Colonic mucosa (tissue), 4 donors: ENCODE data around the gene RAI14. TPM values are rescaled to one million over a fixed set of nuclear protein-coding genes. Genes with fewer than 3 reads are reported as not detected.

Experiments used
- DNase-seq: peaks from one replicate; pipeline ENCODE4 v3.0.0-alpha.2; 2020
- H3K27ac ChIP-seq: fragments of 200-600 bp; one replicate; pipeline ENCODE4 v1.8.0; 2021
- H3K27me3 ChIP-seq: fragments of 200-600 bp; one replicate; pipeline ENCODE4 v1.8.0; 2021
- H3K36me3 ChIP-seq: fragments of 200-600 bp; one replicate; pipeline ENCODE4 v1.8.0; 2021
- H3K4me1 ChIP-seq: fragments of 200-600 bp; one replicate; pipeline ENCODE4 v1.8.0; 2021; ENCODE audit warnings: mild to moderate bottlenecking
- H3K4me3 ChIP-seq: fragments of 200-600 bp; one replicate; pipeline ENCODE4 v1.8.0; 2021
- H3K9ac ChIP-seq, 2 donors: one replicate each; pipeline ENCODE4 v1.7.0; 2013; ENCODE audit warnings: control low read depth in 2 of 2, low read depth in 2 of 2, low read length in 2 of 2
- H3K9me3 ChIP-seq: fragments of 200-600 bp; one replicate; pipeline ENCODE4 v1.8.0; 2021
- CTCF ChIP-seq: fragments of 200-600 bp; IDR thresholded peaks from one replicate; pipeline ENCODE4 v1.8.0; 2022; ENCODE audit warnings: antibody characterized with exemption, mild to moderate bottlenecking
- intact Hi-C: fragments of 100-400 bp; cut with DNase I; formaldehyde crosslinking; loops from one replicate; pipeline ENCODE4 v1.14.1; 2022
- total RNA-seq, 2 donors: library from RNA; stranded (reverse); fragmentation: NEBNext Ultra II Directional in 1 of 2; extraction: Animal tissue kit (Norgen Biotek cat#: 25700) in 1 of 2; gene quantifications; one replicate each; pipeline ENCODE4 v1.2.1, GENCODE V29; 2021
- donor health status: healthy.
- donor health status: DM: no; HTN: no; CAD: no.
- donor health status: DM: no; HTN: no; CAD: no.

Gene RAI14
- total RNA-seq, 2 donors from 2014 or later = 15.9 to 25.7 TPM

DNA sequence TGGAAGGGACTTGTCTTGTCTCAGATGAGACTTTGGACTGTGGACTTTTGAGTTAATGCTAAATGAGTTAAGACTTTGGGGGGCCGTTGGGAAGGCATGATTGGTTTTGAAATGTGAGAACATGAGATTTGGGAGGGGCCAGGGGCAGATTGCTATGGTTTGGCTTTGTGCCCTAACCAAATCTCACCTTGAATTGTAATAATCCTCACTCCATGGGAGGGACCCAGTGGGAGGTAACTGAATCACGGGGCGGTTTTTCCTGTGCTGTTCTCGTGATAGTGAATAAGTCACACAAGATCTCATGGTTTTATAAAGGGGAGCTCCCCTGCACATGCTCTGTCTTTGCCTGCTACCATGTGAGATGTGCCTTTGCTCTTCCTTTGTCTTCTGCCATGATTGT, 72.1 kb downstream of the RAI14 start:
- no peak overlapping the region for H3K9ac ChIP-seq

DNA sequence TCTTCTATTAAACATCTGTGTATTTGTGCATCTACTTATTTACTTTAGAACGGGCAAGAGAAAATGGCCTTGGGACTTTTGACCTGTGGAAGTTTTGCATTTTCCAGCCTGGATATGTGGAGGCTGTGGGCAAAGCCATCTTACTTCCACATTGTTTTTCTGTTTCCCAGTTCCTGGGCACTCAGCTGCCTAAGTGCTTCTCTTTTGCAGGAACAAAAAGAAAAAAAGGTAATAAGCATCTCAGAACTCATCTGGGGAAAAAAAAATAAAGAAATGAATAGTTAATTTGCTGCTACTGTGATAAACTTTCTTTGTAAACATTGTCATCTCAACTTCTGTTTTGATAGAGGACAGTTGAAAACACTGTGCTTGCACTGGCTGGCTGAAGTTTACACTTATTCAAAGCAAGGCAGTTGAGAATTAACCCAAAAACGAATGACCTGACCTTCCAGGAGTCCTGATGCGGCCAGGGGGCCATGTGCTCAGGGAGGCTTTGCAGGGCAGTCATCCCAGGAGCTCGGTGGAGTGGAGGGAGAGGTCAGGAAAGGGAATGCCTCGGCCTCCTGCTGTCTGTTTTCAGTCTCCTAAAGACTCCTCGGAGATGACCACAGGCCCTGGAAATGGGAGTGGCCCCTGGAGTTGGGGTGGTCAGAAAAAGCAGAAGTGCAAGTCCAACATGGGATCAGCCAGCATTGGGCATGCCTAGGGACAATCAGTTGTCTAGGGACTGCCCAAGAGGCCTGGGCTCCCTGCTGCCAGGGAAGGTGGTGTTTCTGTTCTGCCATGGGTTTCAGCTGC, 75.5 kb downstream of the RAI14 start:
- H3K9me3 ChIP-seq = no peaks in the 10 kb centered on the region
- H3K27me3 ChIP-seq = no peaks in the 10 kb centered on the region
- no peaks in the 10 kb centered on the region for H3K36me3 ChIP-seq
- H3K4me3 ChIP-seq = no peak overlapping the region
- H3K4me1 ChIP-seq = no peaks in the 10 kb centered on the region
- TF ChIP-seq CTCF = no peak
- H3K9ac ChIP-seq = no peak overlapping the region
- intact Hi-C loops = no loop called here
- no peak overlapping the region for H3K27ac ChIP-seq
- no peak for DNase-seq

More for the DNA sequence above, 72.1 kb downstream of the RAI14 start:
- Histone ChIP-seq H3K27me3 (no peaks in the 10 kb centered on the region), H3K4me1 (no peaks in the 10 kb centered on the region), H3K9me3 (no peaks in the 10 kb centered on the region), H3K4me3 (no peak overlapping the region), H3K36me3 (no peaks in the 10 kb centered on the region), H3K27ac (no peak overlapping the region)
- DNase-seq = no peak
- intact Hi-C loops = no loop called here
- no peak for TF ChIP-seq CTCF

DNA sequence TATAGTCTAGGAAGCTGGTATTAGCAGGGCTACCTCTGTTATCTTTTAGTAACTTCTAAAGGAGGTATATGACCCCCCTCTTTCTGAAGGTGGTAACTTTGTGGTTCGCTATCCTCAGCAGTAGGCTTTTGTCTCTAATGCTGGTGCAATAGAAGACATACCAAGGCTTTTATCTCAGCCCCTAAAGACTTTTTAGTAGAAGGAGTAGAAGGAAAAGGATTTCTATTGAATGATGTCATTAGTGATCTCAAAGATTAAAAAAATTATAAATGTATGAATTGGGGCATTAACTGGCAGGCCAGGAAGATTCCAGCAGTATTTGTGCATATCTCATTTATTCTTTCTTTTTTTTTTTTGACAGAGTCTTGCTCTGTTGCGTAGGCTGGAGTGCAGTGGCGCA, 78.2 kb downstream of the RAI14 start:
- intact Hi-C loops = no loop called here
- Histone ChIP-seq H3K9ac (no peak overlapping the region), H3K36me3 (no peaks in the 10 kb centered on the region), H3K4me3 (no peak overlapping the region), H3K27me3 (no peaks in the 10 kb centered on the region), H3K9me3 (no peaks in the 10 kb centered on the region), H3K27ac (no peak overlapping the region), H3K4me1 (no peaks in the 10 kb centered on the region)
- no peak for DNase-seq
- no peak for TF ChIP-seq CTCF

- DNase-seq = no peak
- H3K27me3 ChIP-seq = no peaks in the 10 kb centered on the region
- H3K4me3 ChIP-seq = no peak overlapping the region
- no peaks in the 10 kb centered on the region for H3K9me3 ChIP-seq
- no peaks in the 10 kb centered on the region for H3K4me1 ChIP-seq
- no peak overlapping the region for H3K9ac ChIP-seq
- H3K27ac ChIP-seq = no peak overlapping the region
- no peaks in the 10 kb centered on the region for H3K36me3 ChIP-seq
- TF ChIP-seq CTCF = no peak
- intact Hi-C loops = no loop called here
Measured at GRCh38 chr5:34735491-34736426, 79.6 kb downstream of the RAI14 start.

DNA sequence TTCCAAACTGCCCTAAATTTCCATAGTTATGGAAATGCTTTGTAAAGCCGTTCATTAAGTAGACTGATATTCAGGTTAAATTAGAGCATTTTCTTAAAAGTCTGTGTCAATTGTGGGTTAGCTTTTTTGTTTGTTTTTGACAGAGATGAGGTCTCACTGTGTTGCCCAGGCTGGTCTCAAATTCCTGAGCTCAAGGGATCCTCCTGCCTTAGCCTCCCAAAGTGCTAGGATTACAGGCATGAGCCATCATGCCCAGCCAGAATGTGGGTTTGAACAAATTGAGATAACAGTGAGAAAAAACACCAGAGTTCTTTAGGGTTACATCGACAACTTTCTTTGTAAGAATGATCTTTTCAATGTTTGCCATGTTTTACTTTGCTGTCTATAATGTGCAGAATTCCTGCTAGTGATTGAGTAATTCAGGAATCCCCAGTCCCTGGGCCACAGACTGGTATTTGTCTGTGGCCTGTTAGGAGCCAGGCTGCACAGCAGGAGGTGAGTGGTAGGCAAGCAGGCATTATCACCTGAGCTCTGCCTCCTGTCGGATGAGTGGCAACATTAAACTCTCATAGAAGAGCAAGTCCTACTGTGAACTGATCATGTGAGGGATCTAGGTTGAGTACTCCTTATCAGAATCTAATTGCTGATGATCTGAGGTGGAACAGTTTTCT, 80.5 kb downstream of the RAI14 start:
- H3K9ac ChIP-seq = no peak overlapping the region
- intact Hi-C loops = no loop called here
- H3K9me3 ChIP-seq = no peaks in the 10 kb centered on the region
- no peak overlapping the region for H3K27ac ChIP-seq
- no peaks in the 10 kb centered on the region for H3K4me1 ChIP-seq
- no peaks in the 10 kb centered on the region for H3K36me3 ChIP-seq
- DNase-seq = no peak
- H3K4me3 ChIP-seq = no peak overlapping the region
- TF ChIP-seq CTCF = no peak
- no peaks in the 10 kb centered on the region for H3K27me3 ChIP-seq
